A172 (cell line): Measurements from ENCODE around the gene BOD1L1. TPM values are rescaled to one million over a fixed set of nuclear protein-coding genes. Genes with fewer than 3 reads are reported as not detected.

ENCODE experiments used
- DNase-seq: peaks from one replicate; pipeline ENCODE4 v3.0.0-alpha.2; 2015; ENCODE audit warnings: low spot score
- total RNA-seq: library from RNA; depleted of rRNA; stranded (reverse); fragments of >200 nt; shearing (Covaris generic); gene quantifications from 2 replicates; pipeline ENCODE4 v1.2.3, GENCODE V29; 2014

The BOD1L1 gene
- total RNA-seq, 1 experiment from 2014 or later, result 13.3 TPM

- DNase-seq, result no peak
Observed at GRCh38 chr4:13539619-13540445, 87.7 kb downstream of the BOD1L1 start.

GRCh38 chr4:13539047-13539618 is 88.4 kb downstream of the BOD1L1 start:
- no peak for DNase-seq

GRCh38 chr4:13538427-13538973 is 89.0 kb downstream of the BOD1L1 start:
- no peak for DNase-seq

DNA sequence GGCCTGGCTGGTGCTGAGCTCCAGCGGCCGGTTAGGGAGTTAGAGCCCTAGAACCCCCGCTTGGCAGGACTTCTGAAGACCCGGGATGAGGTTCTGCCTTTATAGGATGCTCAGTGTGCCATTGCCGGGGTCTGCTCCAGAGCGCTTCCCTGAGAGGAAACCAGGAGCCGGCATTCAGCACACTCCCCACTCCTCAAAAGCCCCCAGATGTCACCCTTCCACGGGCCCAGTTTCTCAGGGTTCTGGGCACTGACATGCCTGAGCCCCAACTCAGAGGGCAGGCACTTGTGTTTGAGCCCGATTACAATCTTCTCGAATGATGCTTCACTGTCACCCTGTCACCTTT is 89.7 kb downstream of the BOD1L1 start:
- DNase-seq, result no peak

GRCh38 chr4:13537011-13537831 is 90.3 kb downstream of the BOD1L1 start:
- no peak for DNase-seq

DNA sequence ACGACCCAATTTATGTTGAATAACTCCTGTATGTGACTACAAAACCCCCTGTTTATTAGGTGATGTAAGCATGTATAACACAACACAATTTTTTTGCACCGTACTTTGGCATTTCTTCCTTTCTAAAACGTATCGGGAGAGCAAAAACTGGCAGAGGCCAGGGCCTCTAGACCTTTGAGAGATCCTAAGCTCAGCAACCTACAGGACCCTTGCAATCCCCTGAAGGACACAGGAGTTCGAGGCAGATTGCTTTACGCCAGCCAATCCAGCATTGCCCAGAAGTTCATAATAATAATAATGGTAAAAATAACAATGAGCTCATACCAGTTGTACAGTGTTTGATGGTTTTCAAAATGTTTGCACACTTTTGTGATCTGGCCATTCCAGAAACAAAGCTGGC is 90.9 kb downstream of the BOD1L1 start:
- no peak for DNase-seq

DNA sequence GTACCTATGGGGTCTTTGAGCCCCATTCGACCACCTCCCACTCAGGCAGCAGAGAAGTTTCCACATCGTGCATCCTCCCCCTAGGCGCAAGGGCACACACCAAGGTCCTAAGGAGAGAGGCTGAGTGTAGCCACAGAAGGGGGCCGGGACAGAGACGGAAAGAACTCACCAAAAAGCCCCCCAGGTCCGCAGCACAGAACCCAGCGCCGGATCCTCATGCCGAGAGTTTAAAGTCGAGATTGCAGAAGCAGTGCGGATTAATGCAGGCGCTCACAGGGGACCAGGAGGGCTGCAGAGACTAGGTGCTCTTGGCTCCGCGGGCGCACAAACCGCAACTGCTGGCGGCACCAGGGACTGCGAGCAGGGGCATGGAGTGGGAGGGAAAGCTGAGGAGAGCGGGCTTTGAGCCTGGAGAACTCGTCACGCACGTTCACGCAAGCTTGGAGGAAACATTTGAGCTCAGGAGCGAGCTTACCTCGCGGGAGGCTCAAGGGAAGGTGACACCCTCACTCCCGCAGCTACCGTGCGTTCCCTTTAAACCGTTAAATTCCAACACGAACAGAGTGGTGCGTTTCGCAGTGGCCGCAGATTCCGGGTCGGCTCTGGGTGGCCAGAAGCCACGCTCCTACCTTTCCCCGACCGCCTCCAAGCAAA is 91.7 kb downstream of the BOD1L1 start:
- no peak for DNase-seq

DNA sequence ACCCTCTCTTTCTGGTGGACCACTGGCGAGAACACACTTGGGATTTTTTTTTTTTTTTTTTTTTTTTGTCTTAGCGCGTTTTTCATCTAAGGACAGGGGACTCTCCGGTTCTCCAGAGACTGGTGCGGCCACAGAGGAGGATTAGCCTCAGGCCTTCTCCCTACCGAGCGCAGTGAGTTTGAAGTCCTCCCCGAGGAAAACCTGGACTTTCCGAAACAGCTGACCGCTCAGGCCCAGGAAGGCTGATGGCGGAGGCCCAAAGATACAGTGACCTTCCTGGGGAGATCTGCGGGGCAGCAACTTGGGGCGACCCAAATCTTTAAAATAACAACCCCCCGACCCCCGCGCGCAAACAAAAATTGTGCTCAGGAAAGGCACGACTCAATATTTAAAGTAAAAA is 92.4 kb downstream of the BOD1L1 start:
- no peak for DNase-seq

DNA sequence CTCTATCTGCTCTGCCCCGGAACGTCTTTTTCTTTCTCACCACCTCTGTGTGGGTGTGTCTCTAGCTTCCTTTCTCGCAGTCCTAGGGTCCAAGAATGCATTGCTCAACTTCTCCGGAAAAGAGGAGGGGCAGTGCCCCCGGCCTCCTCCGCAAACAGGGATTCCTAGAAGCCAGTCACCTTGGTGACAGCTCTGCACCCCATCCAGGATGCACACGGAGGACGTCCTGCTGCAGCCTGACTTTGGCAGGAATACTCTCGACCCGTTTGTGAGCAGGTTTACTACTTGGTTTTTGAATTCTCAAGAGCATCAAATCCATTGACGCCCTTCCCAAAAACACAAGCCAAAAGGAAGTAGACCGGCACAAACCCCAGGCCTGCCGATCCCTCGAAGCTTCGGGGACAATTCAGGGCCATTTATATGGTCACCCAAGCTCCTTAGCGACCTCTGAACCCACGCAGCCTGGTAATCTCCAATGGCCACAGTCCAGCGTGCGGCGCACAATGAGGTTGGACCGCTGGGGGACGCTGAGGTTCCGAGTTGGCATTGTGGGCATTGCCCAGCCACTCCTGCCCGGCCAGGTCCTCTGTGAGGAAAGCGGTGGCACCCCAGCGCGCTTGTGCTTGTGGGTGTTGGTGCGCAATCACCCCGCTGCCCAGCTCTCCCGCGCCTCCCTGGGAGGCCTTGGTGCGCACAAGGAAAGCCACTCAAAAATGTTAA is 93.0 kb downstream of the BOD1L1 start:
- no peak for DNase-seq

- DNase-seq, result no peak
Observed at GRCh38 chr4:13533670-13534343, 93.7 kb downstream of the BOD1L1 start.

DNA sequence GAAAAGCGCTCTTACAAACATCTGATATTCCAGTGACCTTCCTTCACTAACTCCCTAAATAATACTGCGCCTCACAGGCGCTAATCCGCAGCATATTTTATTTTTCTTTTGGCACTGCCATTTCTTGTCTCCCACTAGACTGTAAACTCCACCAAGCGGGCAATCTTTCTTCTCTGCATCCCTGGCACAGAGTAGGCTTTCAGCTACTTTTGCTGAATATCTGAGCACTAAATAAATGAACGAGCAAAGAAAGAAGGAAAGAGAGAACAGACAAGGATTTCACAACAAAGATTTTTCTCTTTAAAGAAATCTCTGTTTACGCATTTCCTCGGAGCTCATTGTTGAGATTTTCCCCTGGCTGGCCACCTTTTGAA is 95.9 kb downstream of the BOD1L1 start:
- DNase-seq, result no peak

GRCh38 chr4:13530823-13531624 is 96.5 kb downstream of the BOD1L1 start:
- no peak for DNase-seq

DNA sequence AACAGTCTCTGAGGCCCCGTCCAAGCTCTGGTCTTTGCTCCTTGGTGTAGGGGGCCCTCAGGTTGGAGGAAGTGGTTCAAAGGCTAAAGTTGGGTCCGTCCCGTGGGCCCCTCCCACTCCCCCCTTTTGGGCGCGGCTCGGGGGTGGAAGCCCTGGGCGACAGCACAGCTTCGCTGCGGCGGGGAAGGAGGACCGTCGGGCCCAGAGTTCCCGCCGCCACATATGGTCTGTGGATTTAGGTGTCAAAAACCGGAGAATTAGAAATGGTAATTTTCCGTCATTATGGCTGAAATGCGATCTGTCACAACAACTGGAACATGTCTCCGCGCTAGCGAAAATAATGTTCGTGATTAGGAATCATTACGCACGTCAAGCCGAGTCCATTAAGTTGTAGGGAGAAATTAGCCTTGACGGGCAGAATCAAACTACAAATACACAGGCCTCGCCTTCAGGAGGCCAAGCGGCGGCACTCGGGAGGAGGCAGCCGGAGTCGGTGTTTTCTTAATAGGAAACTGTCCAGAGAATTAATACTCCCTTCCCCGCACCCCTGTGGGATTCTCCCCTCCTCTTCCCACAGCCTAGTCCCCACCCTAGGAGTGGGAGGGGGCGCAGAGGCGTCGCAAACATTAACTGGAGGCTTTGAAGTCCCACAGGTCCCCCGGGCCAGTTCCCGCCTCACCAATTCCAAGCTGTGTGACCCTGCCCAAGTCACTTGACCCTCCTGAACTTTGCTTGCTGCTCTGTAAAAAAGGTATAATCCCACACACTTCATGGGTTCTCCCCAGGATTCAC is 98.2 kb downstream of the BOD1L1 start:
- DNase-seq, result no peak

DNA sequence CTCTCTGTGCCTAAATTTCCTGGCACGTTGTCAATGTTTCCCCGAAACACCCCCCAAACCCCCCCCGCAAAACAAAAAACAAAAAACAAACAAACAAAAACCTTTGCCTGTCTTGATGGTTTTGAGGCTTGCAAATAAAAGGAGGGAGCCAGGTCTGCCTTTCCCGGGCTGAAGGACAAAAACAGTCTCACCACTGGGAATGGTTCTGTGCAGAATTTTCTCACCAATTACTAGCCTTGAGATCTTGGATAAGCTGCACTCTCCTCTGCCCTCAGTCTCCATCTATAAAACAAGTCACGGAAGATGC is 98.8 kb downstream of the BOD1L1 start:
- DNase-seq, result no peak

DNA sequence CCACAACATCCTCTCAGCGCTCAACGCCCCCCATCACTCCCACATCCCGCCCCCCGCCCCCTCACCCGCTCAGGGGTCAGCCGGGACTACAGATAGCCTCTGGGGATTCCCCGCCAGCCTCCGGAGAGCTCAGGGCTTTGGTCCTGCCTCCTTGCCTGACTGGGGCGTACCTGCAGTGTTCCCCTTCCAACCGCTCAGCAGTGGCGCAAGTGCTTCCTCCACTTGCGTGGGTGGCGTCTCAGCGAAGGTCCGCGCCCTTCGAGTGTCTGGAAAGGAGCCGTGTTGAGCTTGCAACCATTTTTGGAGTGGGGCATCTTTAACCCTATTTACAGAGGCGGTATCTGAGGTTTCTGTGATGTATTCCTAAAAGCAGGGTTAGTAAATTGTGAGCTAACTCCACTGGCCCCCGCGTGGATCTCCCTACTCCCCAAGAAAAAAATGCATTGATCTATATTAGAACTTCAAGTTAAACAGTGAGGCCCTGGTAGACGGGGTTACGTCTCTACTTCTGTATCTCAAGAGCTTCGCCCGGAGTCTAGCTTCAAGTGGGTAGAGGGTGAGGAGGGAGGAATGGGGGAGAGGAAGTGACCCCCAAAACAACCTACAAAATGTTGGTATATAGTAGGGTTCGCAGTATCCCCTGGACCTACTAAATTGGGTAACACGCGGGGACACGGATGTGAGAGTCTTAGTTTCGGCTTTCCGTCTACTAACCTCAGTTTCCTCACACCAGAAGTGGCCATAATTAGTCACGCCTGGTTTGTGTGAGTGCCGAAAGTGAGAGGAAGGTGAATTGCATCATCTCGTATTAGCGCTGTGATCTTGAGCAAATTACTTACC is 99.3 kb downstream of the BOD1L1 start:
- DNase-seq, result no peak

GRCh38 chr4:13527192-13527980 is 100.1 kb downstream of the BOD1L1 start:
- no peak for DNase-seq

GRCh38 chr4:13526658-13527057 is 100.9 kb downstream of the BOD1L1 start:
- no peak for DNase-seq
